Chondrocyte (in vitro differentiated cells): ENCODE results near the gene CHKA. TPM values are rescaled to one million over a fixed set of nuclear protein-coding genes. Genes with fewer than 3 reads are reported as not detected.

ENCODE experiments used
- DNase-seq: peaks from one replicate; pipeline ENCODE4 v3.0.0; 2021; ENCODE audit warnings: mixed read lengths, low spot score
- H3K27ac Mint-ChIP-seq: one replicate; pipeline ENCODE4 v1.8.0; 2021; ENCODE audit warnings: mild to moderate bottlenecking, moderate library complexity, mixed read lengths; ENCODE audit not compliant: unreplicated experiment
- H3K27me3 Mint-ChIP-seq: 2 replicates; pipeline ENCODE4 v1.8.0; 2021; ENCODE audit warnings: low read depth, mixed read lengths
- H3K36me3 Mint-ChIP-seq: 2 replicates; pipeline ENCODE4 v1.8.0; 2021; ENCODE audit warnings: low read depth, mixed read lengths
- H3K4me1 Mint-ChIP-seq: 2 replicates; pipeline ENCODE4 v1.8.0; 2021; ENCODE audit warnings: low read depth, mild to moderate bottlenecking, mixed read lengths
- H3K4me3 Mint-ChIP-seq: one replicate; pipeline ENCODE4 v1.8.0; 2021; ENCODE audit warnings: mild to moderate bottlenecking, moderate library complexity, mixed read lengths; ENCODE audit not compliant: unreplicated experiment
- H3K9me3 Mint-ChIP-seq: 2 replicates; pipeline ENCODE4 v1.8.0; 2021; ENCODE audit warnings: low read depth, mixed read lengths
- CTCF ChIP-seq: fragments of 200-600 bp; sonication (generic); IDR thresholded peaks from 2 replicates; pipeline ENCODE4 v1.5.0; 2021; ENCODE audit warnings: antibody characterized with exemption, mild to moderate bottlenecking, moderate library complexity
- total RNA-seq: library from RNA; stranded (reverse); gene quantifications from 3 replicates; pipeline ENCODE4 v1.2.1, GENCODE V29; 2021

Gene CHKA
- total RNA-seq, 1 donor from 2014 or later, result 21.0 TPM

DNA sequence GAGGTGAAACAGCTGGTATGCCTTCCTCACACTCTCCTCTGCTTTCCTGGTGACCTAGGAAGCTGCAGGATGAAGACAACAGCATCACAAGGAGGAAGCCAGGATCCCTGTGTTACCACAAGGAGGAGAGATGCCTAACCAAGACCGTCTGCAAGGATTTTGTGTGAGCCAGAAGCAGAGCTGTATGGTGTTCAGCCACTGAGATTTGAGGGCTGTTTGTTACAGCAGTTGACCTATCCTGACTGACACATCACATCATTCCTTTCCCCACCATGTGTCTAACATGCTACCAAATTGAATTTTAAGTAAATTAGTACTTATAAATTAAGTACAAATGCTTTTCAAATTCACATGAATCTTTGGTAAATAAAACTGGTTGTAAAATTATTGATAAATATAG is 8.9 kb upstream of the CHKA start:
- no peak for TF ChIP-seq CTCF

GRCh38 chr11:68128682-68129327 is 7.6 kb upstream of the CHKA start:
- Mint-ChIP-seq H3K4me1 (peaks cover 22% of the 10 kb centered on the region), H3K4me3 (peak overlapping the region; percentile 65), H3K36me3 (peaks cover 7% of the 10 kb centered on the region), H3K27ac (peak overlapping the region; percentile 54), H3K9me3 (peaks cover 9% of the 10 kb centered on the region), H3K27me3 (no peaks in the 10 kb centered on the region)
- no peak for TF ChIP-seq CTCF
- peak; percentile 68 for DNase-seq

More for the DNA sequence above, 8.9 kb upstream of the CHKA start:
- no peak overlapping the region for H3K27ac Mint-ChIP-seq
- no peaks in the 10 kb centered on the region for H3K27me3 Mint-ChIP-seq
- H3K9me3 Mint-ChIP-seq, result peaks cover 14% of the 10 kb centered on the region
- DNase-seq, result no peak
- peaks cover 9% of the 10 kb centered on the region for H3K36me3 Mint-ChIP-seq
- H3K4me1 Mint-ChIP-seq, result peaks cover 22% of the 10 kb centered on the region
- H3K4me3 Mint-ChIP-seq, result no peak overlapping the region

GRCh38 chr11:68127714-68128681 is 6.8 kb upstream of the CHKA start:
- Mint-ChIP-seq H3K9me3 (peaks cover 8% of the 10 kb centered on the region), H3K4me1 (peaks cover 25% of the 10 kb centered on the region), H3K4me3 (peak overlapping the region; percentile 65), H3K27ac (peak overlapping the region; percentile 54), H3K27me3 (no peaks in the 10 kb centered on the region), H3K36me3 (peaks cover 7% of the 10 kb centered on the region)
- peak; percentile 83 for DNase-seq
- TF ChIP-seq CTCF, result no peak

DNA sequence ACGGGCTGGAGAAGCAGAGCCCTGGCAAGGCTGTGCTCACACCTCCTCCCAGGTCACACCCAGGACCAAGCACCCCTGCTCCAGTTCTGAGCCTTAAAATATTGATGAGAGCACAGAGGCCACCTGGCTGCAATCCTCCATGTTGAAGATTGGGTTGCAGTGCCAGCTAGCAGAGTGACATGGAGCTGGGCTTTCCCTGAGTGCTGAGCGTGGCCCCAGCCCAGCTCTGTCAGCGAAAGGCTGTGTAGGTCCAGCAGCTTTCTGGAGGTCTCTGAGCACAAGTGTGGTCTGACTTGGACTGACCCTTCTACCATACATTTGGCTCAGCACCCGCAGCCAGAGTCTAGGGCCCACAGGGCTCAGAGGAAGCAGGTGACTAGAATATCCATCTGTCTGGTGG is 4.0 kb upstream of the CHKA start:
- no peak for TF ChIP-seq CTCF
- Mint-ChIP-seq H3K27me3 (no peaks in the 10 kb centered on the region), H3K9me3 (no peaks in the 10 kb centered on the region), H3K4me3 (no peak overlapping the region), H3K4me1 (peaks cover 37% of the 10 kb centered on the region), H3K27ac (no peak overlapping the region), H3K36me3 (no peaks in the 10 kb centered on the region)
- DNase-seq, result no peak

GRCh38 chr11:68122936-68123539 is 1.9 kb upstream of the CHKA start:
- Mint-ChIP-seq H3K4me3 (no peak overlapping the region), H3K4me1 (peaks cover 45% of the 10 kb centered on the region), H3K9me3 (no peaks in the 10 kb centered on the region), H3K27me3 (no peaks in the 10 kb centered on the region), H3K36me3 (no peaks in the 10 kb centered on the region), H3K27ac (peak overlapping the region; percentile 79)
- no peak for TF ChIP-seq CTCF
- DNase-seq, result no peak
